Hippocampal formation (tissue), 2 donors: ENCODE data around the gene SLC17A9.

Experiments used
- DNase-seq, 2 donors: peaks; one replicate each; lab custom pipeline; 2025; lab: John Stamatoyannopoulos, UW

The SLC17A9 gene

GRCh38 chr20:63017826-63018411, 65.4 kb downstream of the SLC17A9 start:
- no peak for DNase-seq
